GM20431 (cell line): ENCODE data around the gene DNAJC16.

ENCODE experiments used
- in situ Hi-C: fragments of 300-500 bp; cut with MseI, MboI; formaldehyde crosslinking; loops from one replicate; pipeline ENCODE4 v1.15.0; 2020; ENCODE audit warnings: low sequenced_read_pairs; ENCODE audit not compliant: unreplicated experiment

The DNAJC16 gene

DNA sequence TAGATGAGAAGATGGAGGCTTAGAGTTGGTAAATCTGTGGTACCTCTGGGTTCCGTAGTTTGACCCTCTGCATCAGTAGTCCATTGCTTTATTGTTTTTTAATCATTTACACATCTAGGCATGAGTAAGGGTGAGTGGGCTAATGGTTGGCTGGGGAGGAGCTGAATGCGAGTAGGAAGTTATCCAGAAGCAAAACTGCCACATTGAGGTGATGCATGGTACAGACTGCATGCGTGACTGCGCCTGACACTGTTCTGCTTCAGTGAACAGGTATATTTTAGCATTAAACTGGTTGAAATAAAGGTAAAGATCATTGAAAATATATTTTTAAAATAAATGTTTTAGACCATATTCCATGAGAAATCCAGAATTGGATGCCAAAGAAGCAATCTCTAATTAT, 4.4 kb downstream of the DNAJC16 start:
- in situ Hi-C loops, result no loop called here

GRCh38 chr1:15531682-15532081, 5.0 kb downstream of the DNAJC16 start:
- in situ Hi-C loops, result no loop called here

DNA sequence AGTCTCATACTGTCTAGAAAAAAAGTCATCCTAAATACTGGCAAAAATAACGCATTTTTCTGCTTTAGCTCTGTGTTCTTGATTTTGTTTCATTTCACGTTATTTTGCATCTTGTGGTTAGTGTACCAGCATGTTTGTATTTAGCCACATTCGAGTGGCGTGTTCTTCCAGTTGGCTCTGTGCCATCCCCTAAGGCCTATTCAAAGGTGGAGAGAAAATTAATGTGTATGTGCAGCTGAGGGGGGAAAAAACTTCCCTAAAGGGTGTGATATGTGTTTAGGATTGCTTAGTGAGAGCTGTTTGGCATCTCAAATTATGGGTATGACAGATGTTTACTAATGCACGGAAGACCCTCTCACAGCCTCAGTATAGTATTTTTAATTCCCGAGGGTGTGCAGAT, 12.1 kb downstream of the DNAJC16 start:
- in situ Hi-C loops, result no loop called here

GRCh38 chr1:15540186-15540585, 13.5 kb downstream of the DNAJC16 start:
- in situ Hi-C loops, result no loop called here

- in situ Hi-C loops, result no loop called here
Observed at GRCh38 chr1:15541231-15541792, 14.7 kb downstream of the DNAJC16 start.

GRCh38 chr1:15542388-15543250, 16.0 kb downstream of the DNAJC16 start:
- in situ Hi-C loops, result no loop called here

DNA sequence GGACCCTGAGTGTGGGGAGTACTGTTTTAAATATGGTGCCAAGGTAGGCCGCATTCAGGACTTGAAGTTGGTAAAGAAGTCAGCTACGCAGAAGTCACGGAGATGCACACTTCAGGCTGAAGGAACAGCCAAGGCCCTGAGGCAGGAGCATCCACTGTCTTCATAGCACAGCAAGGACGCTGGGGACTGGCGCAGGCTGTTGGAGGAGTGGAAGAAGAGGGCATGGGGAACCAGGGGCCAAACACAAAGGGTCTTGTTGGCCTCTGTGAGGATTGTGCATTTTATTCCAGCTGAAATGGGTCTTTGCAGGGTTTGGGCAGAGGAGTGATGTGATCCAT, 16.6 kb downstream of the DNAJC16 start:
- in situ Hi-C loops, result no loop called here

- in situ Hi-C loops, result no loop called here
Observed at GRCh38 chr1:15543589-15544568, 17.2 kb downstream of the DNAJC16 start.

- in situ Hi-C loops, result no loop called here
Observed at GRCh38 chr1:15546641-15547040, 20.0 kb downstream of the DNAJC16 start.

DNA sequence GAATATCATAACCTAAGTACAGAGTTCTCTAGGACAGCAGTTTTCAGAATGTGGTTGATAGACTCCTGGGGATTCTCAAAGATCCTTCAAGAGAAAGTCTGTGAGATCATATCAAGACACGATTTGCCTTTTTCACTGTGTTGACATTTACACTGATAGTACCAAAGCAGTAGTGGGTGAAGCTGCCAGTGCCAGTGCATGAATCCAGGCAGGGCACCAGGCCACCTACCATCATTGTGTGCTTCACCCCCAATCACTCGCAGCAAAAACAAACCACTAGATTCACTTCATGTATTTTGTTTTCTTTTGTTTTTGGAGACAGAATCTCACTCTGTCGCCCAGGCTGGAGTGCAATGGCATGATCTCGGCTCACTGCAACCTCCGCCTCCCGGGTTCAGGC, 23.9 kb downstream of the DNAJC16 start:
- in situ Hi-C loops, result no loop called here

- in situ Hi-C loops, result no loop called here
Observed at GRCh38 chr1:15557008-15557407, 30.4 kb downstream of the DNAJC16 start.

DNA sequence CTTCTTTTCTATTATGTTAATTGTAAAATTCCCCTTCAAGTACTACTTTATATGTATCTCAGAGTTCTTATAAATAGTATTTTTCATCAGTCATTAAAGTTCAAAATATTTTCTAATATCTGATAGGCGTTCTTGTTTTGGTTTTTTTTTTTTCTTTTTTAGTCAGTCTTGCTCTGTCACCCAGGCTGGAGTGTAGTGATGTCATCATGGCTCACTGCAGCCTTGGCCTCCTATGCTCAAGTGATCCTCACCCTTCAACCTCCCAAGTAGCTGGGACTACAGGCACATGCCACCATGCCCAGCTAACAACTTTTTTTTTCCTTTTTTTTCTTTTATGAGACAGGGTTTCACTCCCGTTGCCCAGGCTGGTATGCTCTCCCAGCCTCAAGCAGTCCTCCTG, 30.9 kb downstream of the DNAJC16 start:
- in situ Hi-C loops, result no loop called here

DNA sequence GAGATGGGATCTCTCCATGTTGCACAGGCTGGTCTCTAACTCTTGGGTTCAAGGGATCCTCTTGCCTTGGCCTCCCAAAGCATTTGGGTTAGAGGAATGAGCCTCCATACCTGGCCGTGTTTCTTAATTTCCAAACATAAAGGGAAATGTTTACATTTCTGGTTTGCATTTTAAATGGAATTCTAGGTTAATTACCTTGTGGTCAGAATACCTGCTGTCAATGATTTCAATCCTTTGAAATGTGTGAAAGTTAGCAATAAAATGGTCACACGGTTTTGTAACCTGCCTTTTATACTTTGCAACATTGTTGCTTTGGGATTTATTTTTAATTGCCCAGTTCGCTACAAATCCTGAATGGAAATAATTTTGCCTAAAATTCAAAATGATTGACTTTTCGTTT, 31.9 kb downstream of the DNAJC16 start:
- in situ Hi-C loops, result no loop called here

DNA sequence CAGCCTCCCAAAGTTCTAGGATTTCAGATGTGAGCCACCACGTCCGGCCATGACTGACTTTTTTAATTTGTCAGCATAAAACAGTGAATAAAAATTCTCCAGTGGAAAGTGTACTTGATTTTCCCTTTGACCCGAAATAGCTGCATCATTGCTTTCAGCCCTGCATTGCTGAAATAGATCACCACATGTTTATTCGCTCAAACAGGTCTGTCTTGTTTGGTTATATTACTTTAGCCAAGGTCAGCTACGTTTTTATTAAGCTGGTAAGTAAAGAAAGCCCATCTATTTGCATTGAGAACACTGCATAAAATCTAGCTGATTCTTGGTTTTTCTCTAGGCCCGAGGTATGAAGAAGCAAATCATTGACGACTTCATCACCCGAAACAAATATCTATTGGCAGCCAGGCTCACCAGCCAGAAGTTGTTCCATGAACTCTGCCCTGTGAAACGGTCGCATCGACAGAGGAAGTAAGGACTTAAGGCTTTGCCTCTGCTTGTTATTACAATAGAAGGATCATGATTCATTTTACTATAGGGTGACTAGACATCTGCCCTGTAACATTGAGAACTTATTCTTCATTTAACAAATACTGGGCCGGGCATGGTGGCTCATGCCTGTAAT, 32.7 kb downstream of the DNAJC16 start:
- in situ Hi-C loops, result no loop called here

GRCh38 chr1:15568387-15569073, 41.9 kb downstream of the DNAJC16 start:
- in situ Hi-C loops, result no loop called here

DNA sequence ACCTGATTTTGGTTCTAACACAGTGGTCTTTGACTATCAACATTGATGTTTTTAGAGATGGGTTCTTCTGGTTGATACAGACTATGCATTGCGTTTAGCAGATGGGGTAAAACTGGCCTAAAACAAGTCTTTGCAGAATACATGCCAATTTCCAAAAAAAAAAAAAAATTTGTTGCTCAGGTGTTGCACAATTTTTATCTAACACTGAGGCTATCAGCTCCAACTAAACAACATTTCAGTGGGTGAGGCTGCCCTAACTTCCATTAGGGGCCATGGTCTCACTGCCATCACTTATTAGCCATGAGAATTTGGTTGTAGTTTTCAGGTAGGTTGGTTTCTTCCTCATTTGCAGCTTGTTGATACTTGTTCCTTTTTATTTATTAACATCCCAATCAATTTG, 44.2 kb downstream of the DNAJC16 start:
- in situ Hi-C loops, result no loop called here

DNA sequence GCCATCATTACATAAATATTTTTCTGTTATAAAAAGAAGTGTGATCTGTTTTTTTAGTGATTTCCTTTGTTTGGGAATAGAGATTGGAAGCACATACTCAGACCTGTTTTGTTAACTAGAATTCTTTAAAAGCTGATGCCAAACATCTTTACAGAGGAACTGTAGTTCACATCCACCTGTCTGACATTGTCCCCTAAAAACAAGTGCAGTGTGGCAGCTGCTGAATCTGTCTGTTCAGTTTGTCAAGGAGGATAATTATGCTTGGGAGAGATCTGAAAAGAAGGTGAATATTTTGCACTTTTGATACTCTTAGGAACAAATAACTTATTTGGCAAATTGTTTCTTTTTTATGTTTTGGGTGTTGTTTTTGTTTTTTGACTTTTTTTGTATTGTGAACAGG, 44.6 kb downstream of the DNAJC16 start:
- in situ Hi-C loops, result no loop called here

- in situ Hi-C loops, result no loop called here
Observed at GRCh38 chr1:15573477-15573876, 46.8 kb downstream of the DNAJC16 start.

GRCh38 chr1:15574741-15575140, 48.1 kb downstream of the DNAJC16 start:
- in situ Hi-C loops, result no loop called here
